ENCODE data around the gene FAM229A.

Gene FAM229A

DNA sequence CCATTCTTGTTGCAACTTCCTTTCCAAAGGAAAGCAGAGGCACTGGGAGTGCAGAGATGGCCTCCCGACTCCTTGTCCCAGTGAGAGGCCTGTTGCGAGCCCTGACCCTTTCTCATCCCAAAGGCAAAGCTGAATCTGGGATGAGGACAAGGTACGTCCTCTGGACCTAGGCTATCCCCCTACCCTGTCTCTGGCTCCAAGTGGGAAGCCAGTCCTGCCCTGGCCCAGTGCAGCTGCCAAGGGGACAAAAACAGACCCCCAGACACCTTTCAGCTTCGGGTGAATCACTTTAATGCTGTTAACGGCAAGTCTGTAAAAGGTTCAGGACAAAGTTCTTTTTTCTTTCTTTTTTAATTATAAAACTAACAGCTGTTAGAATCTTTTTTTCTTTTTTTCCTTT is 2.6 kb upstream of the FAM229A start:
- no peak for TF ChIP-seq CTCF (IDR thresholded peaks at IDR 0.05; ENCODE audit: control insufficient read depth, insufficient read depth, low read depth, low read length, missing control alignments)
- DNase-seq (ENCODE audit: low read depth), result no peak
- H3K4me3 ChIP-seq (ENCODE audit: control insufficient read depth, low read depth, low read length), result no peak overlapping the region

GRCh38 chr1:32363713-32364112 is 1.4 kb upstream of the FAM229A start:
- DNase-seq (ENCODE audit: low read depth), result no peak
- TF ChIP-seq CTCF (IDR thresholded peaks at IDR 0.05; ENCODE audit: control insufficient read depth, insufficient read depth, low read depth, low read length, missing control alignments), result no peak
- H3K4me3 ChIP-seq (ENCODE audit: control insufficient read depth, low read depth, low read length), result no peak overlapping the region

DNA sequence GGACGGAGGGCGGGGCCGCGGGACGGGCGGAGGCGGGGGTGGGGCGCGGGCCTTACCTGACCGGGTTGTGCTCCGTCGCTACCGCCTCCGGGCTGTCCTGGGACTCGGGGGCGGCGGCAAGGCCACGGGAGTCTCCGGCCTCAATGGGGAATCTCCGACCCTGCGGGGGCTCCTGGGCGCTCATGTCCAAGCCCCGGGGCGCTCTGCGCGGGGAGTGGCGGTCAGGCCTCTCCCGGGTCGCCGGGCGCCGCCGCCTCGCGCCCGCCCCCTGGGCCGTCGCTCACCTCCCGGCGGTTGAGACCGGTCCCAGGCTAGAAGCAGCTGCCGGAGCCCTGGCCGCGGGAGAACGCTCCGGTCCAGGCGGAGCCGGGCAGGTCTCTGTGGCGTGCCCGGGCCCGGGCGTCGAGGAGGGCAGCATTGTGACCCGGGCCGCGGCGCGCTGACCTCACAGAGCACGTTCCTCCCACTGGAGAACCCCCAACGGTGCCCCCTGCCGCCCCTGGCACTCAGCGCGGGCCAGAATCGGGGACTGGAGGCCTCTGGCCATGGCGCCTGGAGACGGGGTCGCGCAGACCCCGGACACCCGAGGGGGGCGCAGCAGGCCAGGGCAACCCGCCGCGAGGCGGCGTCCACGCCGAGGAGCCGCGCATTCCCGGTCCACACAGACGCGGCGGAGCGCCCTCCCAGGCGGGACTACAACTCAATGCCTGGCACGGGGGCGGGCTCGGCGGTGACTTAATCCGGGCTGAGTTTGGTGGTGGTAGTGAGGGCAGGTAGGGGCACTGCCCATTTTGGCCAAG is 411 bp downstream of the FAM229A start:
- no peak for DNase-seq (ENCODE audit: low read depth)
- peak; percentile 32 for TF ChIP-seq CTCF (IDR thresholded peaks at IDR 0.05; ENCODE audit: control insufficient read depth, insufficient read depth, low read depth, low read length, missing control alignments)
- H3K4me3 ChIP-seq (ENCODE audit: control insufficient read depth, low read depth, low read length), result peak overlapping the region; percentile 33

DNA sequence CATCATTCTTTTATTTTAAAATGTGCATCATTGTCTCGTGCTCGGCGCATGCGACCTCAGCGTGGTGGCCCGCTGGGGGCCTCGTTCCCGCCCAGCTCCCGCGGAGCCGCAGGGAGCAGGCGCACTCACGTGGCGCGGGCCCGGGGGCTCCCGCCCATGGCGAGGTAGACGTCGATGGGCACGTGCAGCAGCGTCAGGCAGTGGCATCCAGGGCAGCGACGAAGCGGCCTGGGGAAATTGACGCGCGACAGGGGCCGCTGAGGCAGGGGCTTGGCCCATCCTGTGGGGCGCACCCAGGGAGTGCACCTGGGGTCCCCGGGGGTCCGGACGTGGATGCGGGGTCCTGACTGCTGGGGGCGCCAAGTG is 994 bp downstream of the FAM229A start:
- H3K4me3 ChIP-seq (ENCODE audit: control insufficient read depth, low read depth, low read length), result no peak overlapping the region
- TF ChIP-seq CTCF (IDR thresholded peaks at IDR 0.05; ENCODE audit: control insufficient read depth, insufficient read depth, low read depth, low read length, missing control alignments), result no peak
- no peak for DNase-seq (ENCODE audit: low read depth)

GRCh38 chr1:32358435-32358834 is 3.9 kb downstream of the FAM229A start:
- TF ChIP-seq CTCF (IDR thresholded peaks at IDR 0.05; ENCODE audit: control insufficient read depth, insufficient read depth, low read depth, low read length, missing control alignments), result no peak

GRCh38 chr1:32357614-32358013 is 4.7 kb downstream of the FAM229A start:
- DNase-seq (ENCODE audit: low read depth), result no peak
- H3K4me3 ChIP-seq (ENCODE audit: control insufficient read depth, low read depth, low read length), result no peak overlapping the region
- TF ChIP-seq CTCF (IDR thresholded peaks at IDR 0.05; ENCODE audit: control insufficient read depth, insufficient read depth, low read depth, low read length, missing control alignments), result no peak

More at GRCh38 chr1:32358435-32358834, 3.9 kb downstream of the FAM229A start:
- no peak overlapping the region for H3K4me3 ChIP-seq (ENCODE audit: control insufficient read depth, low read depth, low read length)
- no peak for DNase-seq (ENCODE audit: low read depth)
